Measurements from ENCODE around the gene TMPRSS3.

The TMPRSS3 gene

DNA sequence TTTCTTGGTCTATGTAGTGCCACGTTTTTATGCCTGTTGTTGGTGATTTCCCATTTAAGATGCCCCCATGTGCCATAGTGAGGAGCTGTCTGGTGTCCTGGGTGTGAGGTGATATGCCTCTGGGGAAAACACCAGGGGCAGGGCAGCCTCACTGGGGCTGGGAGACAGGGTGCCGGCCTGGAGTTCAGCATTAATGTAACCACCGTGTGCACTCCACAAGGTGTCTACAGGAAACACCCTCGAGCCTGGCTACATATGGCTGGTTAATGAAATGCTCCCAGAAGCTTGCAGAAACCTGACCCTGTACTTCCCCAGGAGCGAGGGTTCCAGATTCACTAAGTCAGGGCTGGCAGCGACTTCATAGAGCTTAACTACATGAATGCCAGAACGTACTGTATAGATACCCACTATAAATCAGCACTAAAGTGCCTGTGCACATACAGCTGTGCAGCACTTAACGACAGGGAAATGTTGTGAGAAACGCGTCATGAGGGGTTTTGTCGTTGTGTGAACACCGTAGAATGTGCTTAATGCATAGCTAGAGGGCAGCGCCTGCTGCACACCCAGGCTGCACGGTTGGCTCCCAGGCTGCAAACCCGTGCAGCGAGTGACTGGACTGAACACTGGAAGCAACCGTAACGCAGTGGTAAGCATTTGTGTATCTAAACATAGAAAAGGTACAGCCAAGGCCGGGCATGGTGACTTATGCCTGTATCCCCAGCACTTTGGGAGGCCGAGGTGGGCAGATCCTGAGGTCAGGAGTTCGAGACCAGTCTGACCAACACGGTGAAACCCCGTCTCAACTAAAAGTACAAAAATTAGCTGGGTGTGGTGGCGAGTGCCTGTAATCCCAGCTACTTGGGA lies 55.4 kb downstream of the TMPRSS3 start:
- TF ChIP-seq CTCF (IDR thresholded peaks at IDR 0.05; ENCODE audit: control insufficient read depth, extremely low read depth, insufficient read depth): no peak
- H3K4me3 ChIP-seq (ENCODE audit: low read depth, low read length): no peak overlapping the region
- DNase-seq (ENCODE audit: low read depth): no peak

- no peak overlapping the region for H3K4me3 ChIP-seq (ENCODE audit: low read depth, low read length)
- TF ChIP-seq CTCF (IDR thresholded peaks at IDR 0.05; ENCODE audit: control insufficient read depth, extremely low read depth, insufficient read depth): no peak
- DNase-seq (ENCODE audit: low read depth): no peak
Measured at GRCh38 chr21:42338729-42339715, 56.8 kb downstream of the TMPRSS3 start.

DNA sequence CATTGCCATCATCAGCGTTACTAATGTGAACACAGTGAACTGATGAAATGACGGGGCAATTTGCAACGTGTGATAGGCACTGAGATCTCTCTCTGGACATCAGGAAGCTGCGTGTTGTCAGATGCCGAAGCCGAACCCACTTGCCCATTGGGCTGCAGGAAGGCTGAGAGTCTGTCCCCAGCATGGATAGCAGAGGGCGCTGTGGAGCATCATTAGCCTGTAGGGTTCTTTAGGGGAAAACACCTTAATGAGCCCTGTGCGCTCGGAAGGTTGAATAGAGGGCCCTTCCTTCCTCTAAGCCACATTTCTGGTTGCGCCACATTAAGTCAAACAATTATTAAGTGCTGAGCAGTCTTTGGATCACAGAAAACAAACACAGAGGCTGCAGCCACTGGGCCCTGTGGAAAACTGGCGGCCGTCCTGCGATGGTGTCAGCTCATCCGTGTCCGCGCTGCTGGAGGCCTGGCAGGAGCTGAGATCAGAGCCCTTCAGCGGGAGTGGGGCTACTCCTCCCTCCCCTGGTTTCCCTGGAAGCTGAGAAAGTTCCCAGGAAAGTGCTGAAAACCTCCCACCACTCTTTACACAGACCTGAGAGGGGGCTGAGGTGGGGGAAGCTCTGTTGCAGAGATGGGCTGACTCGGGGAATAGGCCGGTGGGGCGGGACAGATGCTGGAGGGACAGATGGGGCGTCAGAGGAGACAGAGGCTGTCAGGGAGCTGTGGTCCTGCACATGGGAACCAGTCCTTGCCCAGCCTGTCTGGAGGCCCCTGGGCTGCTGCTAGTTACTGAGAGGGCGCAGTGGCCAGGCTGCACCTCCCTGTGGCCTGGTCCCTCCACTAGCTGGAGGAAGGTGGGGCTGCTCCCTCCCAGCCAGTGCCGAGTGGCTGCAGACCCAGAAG lies 57.8 kb downstream of the TMPRSS3 start:
- TF ChIP-seq CTCF (IDR thresholded peaks at IDR 0.05; ENCODE audit: control insufficient read depth, extremely low read depth, insufficient read depth): peak; percentile 73
- peak; percentile 89 for DNase-seq (ENCODE audit: low read depth)
- no peak overlapping the region for H3K4me3 ChIP-seq (ENCODE audit: low read depth, low read length)

- no peak for DNase-seq (ENCODE audit: low read depth)
- TF ChIP-seq CTCF (IDR thresholded peaks at IDR 0.05; ENCODE audit: control insufficient read depth, extremely low read depth, insufficient read depth): no peak
- H3K4me3 ChIP-seq (ENCODE audit: low read depth, low read length): no peak overlapping the region
Measured at GRCh38 chr21:42337276-42337675, 58.6 kb downstream of the TMPRSS3 start.

DNA sequence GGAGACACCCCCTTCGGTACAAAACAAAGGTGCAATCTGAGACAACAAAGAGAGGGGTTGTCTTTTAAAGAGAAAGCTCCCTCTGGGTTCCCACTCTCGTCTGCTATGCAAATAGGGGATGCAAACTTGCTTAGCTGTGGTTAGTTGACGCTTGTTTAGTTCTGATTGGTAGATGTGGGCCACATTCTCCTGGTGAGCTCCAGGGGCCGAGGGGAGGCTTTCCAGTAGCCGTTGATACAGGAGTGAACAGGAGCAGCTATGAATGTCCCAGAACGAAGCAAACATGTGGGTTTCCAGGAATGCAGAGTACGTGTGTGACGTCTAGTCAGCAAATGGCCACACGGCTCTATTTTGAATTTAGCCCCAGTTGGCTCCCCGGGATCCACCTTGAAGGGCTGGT lies 59.8 kb downstream of the TMPRSS3 start:
- DNase-seq (ENCODE audit: low read depth): no peak

More for the DNA sequence above, 59.8 kb downstream of the TMPRSS3 start:
- TF ChIP-seq CTCF (IDR thresholded peaks at IDR 0.05; ENCODE audit: control insufficient read depth, extremely low read depth, insufficient read depth): no peak
- H3K4me3 ChIP-seq (ENCODE audit: low read depth, low read length): no peak overlapping the region

Data from LNCaP clone FGC (cell line).